B cell (primary cell): Measurements from ENCODE around the gene TMEM18. TPM values are rescaled to one million over a fixed set of nuclear protein-coding genes. Genes with fewer than 3 reads are reported as not detected.

Source experiments
- ATAC-seq: fragments of 200-7000 bp; cut with Tn5 transposase; one replicate; pipeline ENCODE4 v1.10.0; 2021; ENCODE audit warnings: low read depth, mild to moderate bottlenecking, moderate number of reproducible peaks, moderate library complexity
- CTCF ChIA-PET: fragments of 350-600 bp; sonication (Branson Sonifier 250); formaldehyde crosslinking; loops from one replicate; lab custom pipeline; 2021; ENCODE audit warnings: antibody characterized with exemption, inconsistent platforms; lab: Charles Lee
- POLR2A ChIA-PET: fragments of 350-600 bp; sonication (Branson Sonifier 250); formaldehyde crosslinking; loops from one replicate; lab custom pipeline; 2021; ENCODE audit warnings: antibody characterized with exemption; lab: Charles Lee
- DNase-seq: peaks from one replicate; pipeline ENCODE4 v3.0.0; 2013
- H2AFZ ChIP-seq: 2 replicates; pipeline ENCODE4 v1.6.1; 2012; ENCODE audit warnings: mild to moderate bottlenecking, low read depth, low read length; ENCODE audit not compliant: insufficient read depth, poor library complexity, severe bottlenecking
- H3K27ac ChIP-seq, 2 donors: 1 replicate in 1 of 2; 2 replicates in 1 of 2; pipeline ENCODE4 v1.5.1; 2012 to 2013; ENCODE audit warnings: low read length in 2 of 2, mild to moderate bottlenecking in 2 of 2, moderate library complexity in 1 of 2
- H3K27me3 ChIP-seq, 4 experiments: fragments of 200-600 bp in 1 of 4; sonication (generic) in 1 of 4; replicated peaks in 1 of 4; 1 replicate in 2 of 4; 2 replicates in 2 of 4; pipeline versions ENCODE4 v1.6.1 to v1.7.0; 2013 to 2016; ENCODE audit warnings: low read length in 3 of 4, mild to moderate bottlenecking in 2 of 4, mixed read lengths in 1 of 4, moderate library complexity in 1 of 4; ENCODE audit not compliant: insufficient read depth in 4 of 4, control insufficient read depth in 3 of 4; ENCODE audit errors: control extremely low read depth in 1 of 4
- H3K36me3 ChIP-seq, 2 experiments: replicated peaks in 1 of 2; 1 replicate in 1 of 2; 2 replicates in 1 of 2; pipeline versions ENCODE4 v1.6.1 to v1.7.1; 2013; ENCODE audit warnings: low read length in 1 of 2; ENCODE audit not compliant: insufficient read depth in 2 of 2, control insufficient read depth in 1 of 2; ENCODE audit errors: control extremely low read depth in 1 of 2, extremely low read depth in 1 of 2
- H3K4me1 ChIP-seq, 2 donors: fragments of 200-600 bp in 1 of 2; sonication (generic) in 1 of 2; 1 replicate in 1 of 2; 2 replicates in 1 of 2; pipeline versions ENCODE4 v1.5.1 to v1.6.1; 2013 to 2017; ENCODE audit warnings: low read length in 2 of 2; ENCODE audit not compliant: control insufficient read depth in 2 of 2, insufficient read depth in 2 of 2
- H3K4me2 ChIP-seq: replicated peaks from 2 replicates; pipeline ENCODE3; 2012; ENCODE audit warnings: mild to moderate bottlenecking, low read depth, low read length; ENCODE audit not compliant: poor library complexity, severe bottlenecking
- H3K4me3 ChIP-seq, 5 experiments: fragments of 200-600 bp in 1 of 5; sonication (generic) in 1 of 5; 1 replicate in 3 of 5; 2 replicates in 2 of 5; pipeline versions ENCODE4 v1.5.1 to v1.7.0; 2011 to 2016; ENCODE audit warnings: low read length in 4 of 5, mild to moderate bottlenecking in 4 of 5, low read depth in 2 of 5, control low read depth in 1 of 5, moderate library complexity in 1 of 5; ENCODE audit not compliant: insufficient read depth in 1 of 5; ENCODE audit errors: control extremely low read depth in 1 of 5, extremely low read depth in 1 of 5
- H3K79me2 ChIP-seq: fragments of 200-600 bp; sonication (generic); one replicate; pipeline ENCODE4 v1.6.0; 2016; ENCODE audit warnings: low read length; ENCODE audit not compliant: control insufficient read depth, insufficient read depth
- H3K9ac ChIP-seq: fragments of 200-600 bp; sonication (generic); 2 replicates; pipeline ENCODE4 v1.6.1; 2017; ENCODE audit warnings: mild to moderate bottlenecking, low read length, moderate library complexity
- H3K9me3 ChIP-seq, 3 donors: one replicate each; pipeline versions ENCODE4 v1.6.1 to v1.7.1; 2013; ENCODE audit warnings: low read length in 2 of 3; ENCODE audit not compliant: control insufficient read depth in 2 of 3, insufficient read depth in 1 of 3; ENCODE audit errors: control extremely low read depth in 1 of 3
- H4K20me1 ChIP-seq: 2 replicates; pipeline ENCODE4 v1.6.0; 2012; ENCODE audit warnings: mild to moderate bottlenecking, low read length; ENCODE audit not compliant: insufficient read depth, control insufficient read depth, poor library complexity, severe bottlenecking
- H3K27ac Mint-ChIP-seq: one replicate; pipeline ENCODE4 v1.8.0; 2021; ENCODE audit warnings: mixed read lengths
- H3K27me3 Mint-ChIP-seq: one replicate; pipeline ENCODE4 v1.8.0; 2021; ENCODE audit warnings: mixed read lengths
- H3K4me1 Mint-ChIP-seq: one replicate; pipeline ENCODE4 v1.8.0; 2021; ENCODE audit warnings: mixed read lengths
- H3K4me3 Mint-ChIP-seq: one replicate; pipeline ENCODE4 v1.8.0; 2021; ENCODE audit warnings: mixed read lengths
- H3K9me3 Mint-ChIP-seq: one replicate; pipeline ENCODE4 v1.8.0; 2022; ENCODE audit warnings: mixed read lengths; ENCODE audit not compliant: insufficient read depth
- EZH2 ChIP-seq: IDR thresholded peaks from 2 replicates; pipeline ENCODE4 v1.6.1; 2012; ENCODE audit warnings: borderline replicate concordance, low read depth, mild to moderate bottlenecking, moderate library complexity, low read length; ENCODE audit not compliant: insufficient read depth, poor library complexity, severe bottlenecking
- WGBS: methylation state at CpG from one replicate; pipeline ENCODE4 v1.1.5; 2013; ENCODE audit warnings: missing lambda C conversion rate; ENCODE audit not compliant: insufficient coverage; 5-methylcytosine and 5-hydroxymethylcytosine counted together
- intact Hi-C: fragments of 100-400 bp; cut with micrococcal nuclease; formaldehyde crosslinking; loops from one replicate; pipeline ENCODE4 v1.10.0; 2022
- polyA plus RNA-seq: library from polyadenylated mRNA; depleted of rRNA; stranded (reverse); fragments of >200 nt; gene quantifications from 2 replicates; pipeline ENCODE4 v1.2.3, GENCODE V29; 2012
- total RNA-seq, 2 donors: library from RNA; stranded (reverse); fragments of 120-200 nt in 1 of 2; gene quantifications; 1 replicate in 1 of 2; 2 replicates in 1 of 2; pipeline versions ENCODE4 v1.2.3 to v1.2.4, GENCODE V29; 2013 to 2022
- TF ChIP-seq, protein P1 (sequence below): fragments of 200-600 bp; IDR thresholded peaks from one replicate; pipeline ENCODE4 v1.8.0; 2022; ENCODE audit warnings: antibody characterized with exemption, mild to moderate bottlenecking

Gene TMEM18
- total and polyA plus RNA-seq, 2 donors (not counting 1 experiment from before 2014, with no cell fraction given): 14.4 to 38.5 TPM

DNA sequence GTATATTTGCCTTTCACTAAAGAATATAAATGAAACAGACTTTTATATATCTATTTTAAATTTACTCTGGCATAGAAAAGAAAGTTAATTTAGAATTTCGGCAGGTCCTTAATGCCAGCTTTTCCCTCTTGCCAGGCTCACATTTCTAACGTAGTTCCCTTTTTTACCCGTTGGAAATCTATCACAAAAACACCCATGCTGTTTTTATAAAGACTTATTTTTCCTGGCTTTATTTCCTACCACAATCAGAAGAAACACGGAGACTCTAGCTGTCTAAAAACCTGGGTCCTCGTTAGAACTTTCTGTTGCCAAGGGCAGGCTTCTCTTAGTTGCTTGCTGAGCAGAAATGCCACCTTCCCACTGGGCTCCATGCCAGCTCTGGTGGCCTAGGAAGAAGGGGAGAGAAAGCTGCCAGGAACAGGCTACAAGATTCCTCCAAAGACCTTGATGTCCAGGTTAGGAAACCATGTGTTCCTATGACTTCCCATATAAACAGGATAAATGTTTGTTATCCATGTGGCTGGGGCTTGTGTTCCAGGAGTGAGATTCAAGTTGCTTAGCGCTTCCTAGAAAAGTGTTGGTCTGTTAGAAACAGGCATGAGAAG is 17.8 kb upstream of the TMEM18 start:
- Histone ChIP-seq H2AFZ (no peak overlapping the region), H3K36me3 (no peaks in the 10 kb centered on the region), H3K4me1 (peaks cover 20 to 22% of the 10 kb centered on the region in 2 donors), H3K4me2 (no peak overlapping the region), H3K9me3 (peaks cover 0 to 5% (median 3%) of the 10 kb centered on the region in 3 donors), H3K27me3 (no peaks in the 10 kb centered on the region), H3K9ac (no peak overlapping the region), H3K4me3 (no peak overlapping the region), H3K27ac (peak overlapping the region in 1 of 2 donors; percentile 19), H4K20me1 (no peaks in the 10 kb centered on the region), H3K79me2 (no peaks in the 10 kb centered on the region)
- Mint-ChIP-seq H3K27me3 (no peaks in the 10 kb centered on the region), H3K9me3 (no peaks in the 10 kb centered on the region), H3K4me3 (no peak overlapping the region), H3K27ac (peak overlapping the region; percentile 34), H3K4me1 (peaks cover 34% of the 10 kb centered on the region)
- no peak for TF ChIP-seq EZH2
- TF ChIP-seq, protein P1, sequence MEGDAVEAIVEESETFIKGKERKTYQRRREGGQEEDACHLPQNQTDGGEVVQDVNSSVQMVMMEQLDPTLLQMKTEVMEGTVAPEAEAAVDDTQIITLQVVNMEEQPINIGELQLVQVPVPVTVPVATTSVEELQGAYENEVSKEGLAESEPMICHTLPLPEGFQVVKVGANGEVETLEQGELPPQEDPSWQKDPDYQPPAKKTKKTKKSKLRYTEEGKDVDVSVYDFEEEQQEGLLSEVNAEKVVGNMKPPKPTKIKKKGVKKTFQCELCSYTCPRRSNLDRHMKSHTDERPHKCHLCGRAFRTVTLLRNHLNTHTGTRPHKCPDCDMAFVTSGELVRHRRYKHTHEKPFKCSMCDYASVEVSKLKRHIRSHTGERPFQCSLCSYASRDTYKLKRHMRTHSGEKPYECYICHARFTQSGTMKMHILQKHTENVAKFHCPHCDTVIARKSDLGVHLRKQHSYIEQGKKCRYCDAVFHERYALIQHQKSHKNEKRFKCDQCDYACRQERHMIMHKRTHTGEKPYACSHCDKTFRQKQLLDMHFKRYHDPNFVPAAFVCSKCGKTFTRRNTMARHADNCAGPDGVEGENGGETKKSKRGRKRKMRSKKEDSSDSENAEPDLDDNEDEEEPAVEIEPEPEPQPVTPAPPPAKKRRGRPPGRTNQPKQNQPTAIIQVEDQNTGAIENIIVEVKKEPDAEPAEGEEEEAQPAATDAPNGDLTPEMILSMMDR: no peak
- ChIA-PET CTCF (interaction anchor here (1.7 to 1.8 kb wide), 2 partner anchors 18 to 20 kb away, joined by 4 to 8 read pairs; no protein-coding TSS in a partner anchor), POLR2A (no interaction called here)
- WGBS: 44% methylated on average over 3 of the region's 6 CpGs
- intact Hi-C loops: no loop called here
- ATAC-seq (no peak), DNase-seq (no peak)

DNA sequence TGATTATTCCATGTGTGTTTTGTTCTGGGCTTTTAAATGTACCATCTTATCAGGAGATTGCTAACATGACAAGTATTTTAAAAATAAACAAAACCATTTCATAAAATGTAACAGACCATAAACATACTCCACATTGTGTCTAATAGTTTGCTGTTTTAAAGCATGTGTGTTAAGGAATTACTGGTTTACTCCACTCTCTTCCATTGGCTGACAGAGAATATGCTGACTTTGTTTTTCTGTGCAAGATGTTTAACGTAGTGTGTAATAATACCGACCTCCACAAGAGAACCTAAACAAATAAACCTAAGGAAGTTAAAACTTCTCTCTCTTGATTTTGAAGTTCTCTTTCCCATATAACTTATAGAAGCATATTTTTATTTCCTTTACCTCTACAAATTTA is 17.0 kb upstream of the TMEM18 start:
- no CpG with 5 or more reads among the region's 2 CpGs for WGBS
- Mint-ChIP-seq H3K27me3 (no peaks in the 10 kb centered on the region), H3K9me3 (no peaks in the 10 kb centered on the region), H3K4me3 (no peak overlapping the region), H3K4me1 (peaks cover 38% of the 10 kb centered on the region), H3K27ac (no peak overlapping the region)
- no peaks in the 10 kb centered on the region for H3K79me2 ChIP-seq
- CTCF ChIA-PET: interaction anchor here (1.7 kb wide), 1 partner anchor 19 kb away, joined by 4 read pairs; no protein-coding TSS in a partner anchor
- intact Hi-C loops: no loop called here
- peaks cover 0 to 3% (median 0%) of the 10 kb centered on the region in 3 donors for H3K9me3 ChIP-seq
- DNase-seq (no peak), ATAC-seq (no peak)
- H3K4me3 ChIP-seq: no peak overlapping the region
- no peak overlapping the region for H3K4me2 ChIP-seq
- TF ChIP-seq, protein P1: no peak
- no peak for TF ChIP-seq EZH2
- H4K20me1 ChIP-seq: no peaks in the 10 kb centered on the region
- H3K9ac ChIP-seq: no peak overlapping the region
- POLR2A ChIA-PET: no interaction called here
- H3K4me1 ChIP-seq: peaks cover 23 to 25% of the 10 kb centered on the region in 2 donors
- H2AFZ ChIP-seq: no peak overlapping the region
- H3K27me3 ChIP-seq: no peaks in the 10 kb centered on the region
- H3K27ac ChIP-seq: no peak overlapping the region
- no peaks in the 10 kb centered on the region for H3K36me3 ChIP-seq
